HepG2 (cell line): ENCODE results near the gene ADGRD1.

Source experiments
- BHLHE40 ChIP-seq: IDR thresholded peaks from 2 replicates; pipeline ENCODE4 v1.6.1; 2011; ENCODE audit warnings: low read length, improper control_type of control experiment
- DNMT1 ChIP-seq: sonication (generic); formaldehyde crosslinking; IDR thresholded peaks from 2 replicates; pipeline ENCODE4 v1.5.1; 2020; ENCODE audit warnings: mild to moderate bottlenecking, missing genetic modification reagents
- EZH2 ChIP-seq: conservative IDR thresholded peaks from 2 replicates; pipeline ENCODE4 v1.6.1; 2012; ENCODE audit warnings: mild to moderate bottlenecking, low read depth, low read length, moderate library complexity
- FOXK2 ChIP-seq: fragments of 450-650 bp; IDR thresholded peaks from 2 replicates; pipeline ENCODE4 v1.6.1; 2016
- GZF1 ChIP-seq: sonication (generic); formaldehyde crosslinking; IDR thresholded peaks from 2 replicates; pipeline ENCODE4 v1.5.1; 2020; ENCODE audit warnings: mild to moderate bottlenecking, missing genetic modification reagents
- ISL2 ChIP-seq: sonication (generic); formaldehyde crosslinking; IDR thresholded peaks from 2 replicates; pipeline ENCODE4 v1.5.0; 2020; ENCODE audit warnings: missing genetic modification reagents
- MAZ ChIP-seq, 2 experiments: sonication (generic) in 1 of 2; formaldehyde crosslinking in 1 of 2; IDR thresholded peaks; 2 replicates each; pipeline versions ENCODE4 v1.5.0 to v1.6.1; 2012 to 2020; ENCODE audit warnings: low read depth in 2 of 2, mild to moderate bottlenecking in 2 of 2, borderline replicate concordance in 1 of 2, improper control_type of control experiment in 1 of 2, low read length in 1 of 2, missing genetic modification reagents in 1 of 2, moderate library complexity in 1 of 2
- POLR2A ChIP-seq, 2 experiments: IDR thresholded peaks; 2 replicates each; pipeline ENCODE4 v1.6.1; 2011; ENCODE audit warnings: low read depth in 2 of 2, low read length in 2 of 2, mild to moderate bottlenecking in 1 of 2, moderate library complexity in 1 of 2; ENCODE audit not compliant: insufficient read depth in 1 of 2
- POLR2G ChIP-seq: fragments of 200-400 bp; formaldehyde crosslinking; IDR thresholded peaks from 2 replicates; pipeline ENCODE4 v1.6.1; 2018; ENCODE audit warnings: mild to moderate bottlenecking, low read depth, low read length, moderate library complexity
- TAF1 ChIP-seq: sonication (generic); formaldehyde crosslinking; IDR thresholded peaks from 2 replicates; pipeline ENCODE4 v1.4.0; 2020; ENCODE audit warnings: missing genetic modification reagents
- TF ChIP-seq, protein P1 (sequence below): sonication (generic); formaldehyde crosslinking; IDR thresholded peaks from 2 replicates; pipeline ENCODE4 v1.4.0; 2020; ENCODE audit warnings: missing genetic modification reagents
- TF ChIP-seq, protein P2 (sequence below): sonication (generic); formaldehyde crosslinking; IDR thresholded peaks from 2 replicates; pipeline ENCODE4 v1.5.0; 2020; ENCODE audit warnings: mild to moderate bottlenecking, missing genetic modification reagents, moderate library complexity

GRCh38 chr12:131058700-131059099, 105.0 kb downstream of the ADGRD1 start:
- TF ChIP-seq GZF1 (CRISPR knock-in tag): no peak
- TF ChIP-seq, protein P1, sequence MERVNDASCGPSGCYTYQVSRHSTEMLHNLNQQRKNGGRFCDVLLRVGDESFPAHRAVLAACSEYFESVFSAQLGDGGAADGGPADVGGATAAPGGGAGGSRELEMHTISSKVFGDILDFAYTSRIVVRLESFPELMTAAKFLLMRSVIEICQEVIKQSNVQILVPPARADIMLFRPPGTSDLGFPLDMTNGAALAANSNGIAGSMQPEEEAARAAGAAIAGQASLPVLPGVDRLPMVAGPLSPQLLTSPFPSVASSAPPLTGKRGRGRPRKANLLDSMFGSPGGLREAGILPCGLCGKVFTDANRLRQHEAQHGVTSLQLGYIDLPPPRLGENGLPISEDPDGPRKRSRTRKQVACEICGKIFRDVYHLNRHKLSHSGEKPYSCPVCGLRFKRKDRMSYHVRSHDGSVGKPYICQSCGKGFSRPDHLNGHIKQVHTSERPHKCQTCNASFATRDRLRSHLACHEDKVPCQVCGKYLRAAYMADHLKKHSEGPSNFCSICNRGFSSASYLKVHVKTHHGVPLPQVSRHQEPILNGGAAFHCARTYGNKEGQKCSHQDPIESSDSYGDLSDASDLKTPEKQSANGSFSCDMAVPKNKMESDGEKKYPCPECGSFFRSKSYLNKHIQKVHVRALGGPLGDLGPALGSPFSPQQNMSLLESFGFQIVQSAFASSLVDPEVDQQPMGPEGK (CRISPR knock-in tag): no peak
- TF ChIP-seq, protein P2, sequence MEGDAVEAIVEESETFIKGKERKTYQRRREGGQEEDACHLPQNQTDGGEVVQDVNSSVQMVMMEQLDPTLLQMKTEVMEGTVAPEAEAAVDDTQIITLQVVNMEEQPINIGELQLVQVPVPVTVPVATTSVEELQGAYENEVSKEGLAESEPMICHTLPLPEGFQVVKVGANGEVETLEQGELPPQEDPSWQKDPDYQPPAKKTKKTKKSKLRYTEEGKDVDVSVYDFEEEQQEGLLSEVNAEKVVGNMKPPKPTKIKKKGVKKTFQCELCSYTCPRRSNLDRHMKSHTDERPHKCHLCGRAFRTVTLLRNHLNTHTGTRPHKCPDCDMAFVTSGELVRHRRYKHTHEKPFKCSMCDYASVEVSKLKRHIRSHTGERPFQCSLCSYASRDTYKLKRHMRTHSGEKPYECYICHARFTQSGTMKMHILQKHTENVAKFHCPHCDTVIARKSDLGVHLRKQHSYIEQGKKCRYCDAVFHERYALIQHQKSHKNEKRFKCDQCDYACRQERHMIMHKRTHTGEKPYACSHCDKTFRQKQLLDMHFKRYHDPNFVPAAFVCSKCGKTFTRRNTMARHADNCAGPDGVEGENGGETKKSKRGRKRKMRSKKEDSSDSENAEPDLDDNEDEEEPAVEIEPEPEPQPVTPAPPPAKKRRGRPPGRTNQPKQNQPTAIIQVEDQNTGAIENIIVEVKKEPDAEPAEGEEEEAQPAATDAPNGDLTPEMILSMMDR: no peak
- no peak for TF ChIP-seq POLR2G
- no peak for TF ChIP-seq BHLHE40
- TF ChIP-seq DNMT1: no peak
- no peak for TF ChIP-seq FOXK2
- TF ChIP-seq MAZ (IDR thresholded peaks at IDR 0.05; ENCODE audit: borderline replicate concordance, low read depth, low read length): no peak
- TF ChIP-seq MAZ (CRISPR knock-in tag; IDR thresholded peaks at IDR 0.05; ENCODE audit: low read depth): no peak
- no peak for TF ChIP-seq POLR2A (IDR thresholded peaks at IDR 0.05; ENCODE audit: insufficient read depth in 1 of 2, low read depth in 2 of 2, low read length in 2 of 2)
- no peak for TF ChIP-seq TAF1 (CRISPR knock-in tag)
- TF ChIP-seq ISL2 (CRISPR knock-in tag): no peak
- no peak for TF ChIP-seq EZH2
